HepG2 (cell line): Measurements from ENCODE around the gene LMAN2L. TPM values are rescaled to one million over a fixed set of nuclear protein-coding genes. Genes with fewer than 3 reads are reported as not detected.

Source experiments
- FOXK1 ChIP-seq: sonication (generic); formaldehyde crosslinking; IDR thresholded peaks from 2 replicates; pipeline ENCODE4 v1.4.0; 2020; ENCODE audit warnings: low read depth, missing genetic modification reagents, borderline replicate concordance
- JUN ChIP-seq: sonication (generic); formaldehyde crosslinking; IDR thresholded peaks from 2 replicates; pipeline ENCODE4 v1.4.0; 2020; ENCODE audit warnings: mild to moderate bottlenecking, missing genetic modification reagents
- NFKB2 ChIP-seq: sonication (generic); formaldehyde crosslinking; IDR thresholded peaks from 2 replicates; pipeline ENCODE4 v1.4.0; 2020; ENCODE audit warnings: missing genetic modification reagents, borderline replicate concordance
- PLRG1 ChIP-seq: fragments of 450-650 bp; conservative IDR thresholded peaks from 2 replicates; pipeline ENCODE4 v1.6.1; 2016
- PRMT3 ChIP-seq: sonication (generic); formaldehyde crosslinking; IDR thresholded peaks from 2 replicates; pipeline ENCODE4 v1.8.1; 2022; ENCODE audit warnings: low read depth, mild to moderate bottlenecking, moderate library complexity, missing genetic modification reagents, borderline replicate concordance
- RBM22 ChIP-seq: fragments of 200-400 bp; formaldehyde crosslinking; optimal IDR thresholded peaks from 2 replicates; pipeline ENCODE3; 2017; ENCODE audit warnings: mild to moderate bottlenecking, low read length, moderate library complexity
- RFX5 ChIP-seq: IDR thresholded peaks from 2 replicates; pipeline ENCODE4 v1.6.1; 2011; ENCODE audit warnings: low read depth, low read length, improper control_type of control experiment
- SP1 ChIP-seq, 2 experiments: fragments of 450-650 bp in 1 of 2; sonication (generic) in 1 of 2; formaldehyde crosslinking in 1 of 2; IDR thresholded peaks; 2 replicates each; pipeline versions ENCODE4 v1.4.0 to v1.6.1; 2016 to 2020; ENCODE audit warnings: missing genetic modification reagents in 1 of 2
- ZFP82 ChIP-seq: sonication (generic); formaldehyde crosslinking; IDR thresholded peaks from 2 replicates; pipeline ENCODE4 v1.5.1; 2020; ENCODE audit warnings: mild to moderate bottlenecking, missing genetic modification reagents, borderline replicate concordance
- ZHX2 ChIP-seq, 2 experiments: sonication (generic) in 1 of 2; formaldehyde crosslinking in 1 of 2; IDR thresholded peaks; 2 replicates each; pipeline versions ENCODE4 v1.6.1 to v1.9.0; 2014 to 2022; ENCODE audit warnings: antibody characterized with exemption in 1 of 2, borderline replicate concordance in 1 of 2, inconsistent platforms in 1 of 2, low read depth in 1 of 2, missing genetic modification reagents in 1 of 2
- ZNF20 ChIP-seq: sonication (generic); formaldehyde crosslinking; IDR thresholded peaks from 2 replicates; pipeline ENCODE4 v1.4.0; 2020; ENCODE audit warnings: mild to moderate bottlenecking, moderate library complexity, missing genetic modification reagents
- ZNF282 ChIP-seq: fragments of 450-650 bp; IDR thresholded peaks from 2 replicates; pipeline ENCODE4 v1.6.1; 2018; ENCODE audit not compliant: partially characterized antibody
- polyA plus RNA-seq, 8 experiments: library from polyadenylated mRNA; depleted of rRNA in 3 of 8; stranded (reverse) in 7 of 8; unstranded in 1 of 8; fragments of >200 nt; fragmentation: Illumina TruSeq in 4 of 8; extraction: Trizol in 4 of 8; gene quantifications; 2 replicates each; pipeline versions ENCODE4 v1.2.1 to v1.2.3, GENCODE V29; 2011 to 2016; ENCODE audit warnings: low read depth in 4 of 8, missing spikeins in 1 of 8, mixed read lengths in 1 of 8; ENCODE audit not compliant: insufficient read depth in 1 of 8
- total RNA-seq, 5 experiments: library from RNA; depleted of rRNA; stranded (reverse); fragments of >200 nt; fragmentation: Illumina TruSeq; extraction: Trizol; gene quantifications; 2 replicates each; pipeline ENCODE4 v1.2.3, GENCODE V29; 2016; ENCODE audit warnings: low read depth in 1 of 5
- TF ChIP-seq, protein P1 (sequence below): sonication (generic); formaldehyde crosslinking; IDR thresholded peaks from one replicate; pipeline ENCODE4 v1.5.1; 2020; ENCODE audit warnings: mild to moderate bottlenecking, missing genetic modification reagents; ENCODE audit errors: not compliant biosample characterization

The LMAN2L gene
- total and polyA plus RNA-seq, 2 of the 13 experiments (the other 11 are each of a cell fraction or from before 2014, with no cell fraction given), result 39.1 to 57.9 TPM

DNA sequence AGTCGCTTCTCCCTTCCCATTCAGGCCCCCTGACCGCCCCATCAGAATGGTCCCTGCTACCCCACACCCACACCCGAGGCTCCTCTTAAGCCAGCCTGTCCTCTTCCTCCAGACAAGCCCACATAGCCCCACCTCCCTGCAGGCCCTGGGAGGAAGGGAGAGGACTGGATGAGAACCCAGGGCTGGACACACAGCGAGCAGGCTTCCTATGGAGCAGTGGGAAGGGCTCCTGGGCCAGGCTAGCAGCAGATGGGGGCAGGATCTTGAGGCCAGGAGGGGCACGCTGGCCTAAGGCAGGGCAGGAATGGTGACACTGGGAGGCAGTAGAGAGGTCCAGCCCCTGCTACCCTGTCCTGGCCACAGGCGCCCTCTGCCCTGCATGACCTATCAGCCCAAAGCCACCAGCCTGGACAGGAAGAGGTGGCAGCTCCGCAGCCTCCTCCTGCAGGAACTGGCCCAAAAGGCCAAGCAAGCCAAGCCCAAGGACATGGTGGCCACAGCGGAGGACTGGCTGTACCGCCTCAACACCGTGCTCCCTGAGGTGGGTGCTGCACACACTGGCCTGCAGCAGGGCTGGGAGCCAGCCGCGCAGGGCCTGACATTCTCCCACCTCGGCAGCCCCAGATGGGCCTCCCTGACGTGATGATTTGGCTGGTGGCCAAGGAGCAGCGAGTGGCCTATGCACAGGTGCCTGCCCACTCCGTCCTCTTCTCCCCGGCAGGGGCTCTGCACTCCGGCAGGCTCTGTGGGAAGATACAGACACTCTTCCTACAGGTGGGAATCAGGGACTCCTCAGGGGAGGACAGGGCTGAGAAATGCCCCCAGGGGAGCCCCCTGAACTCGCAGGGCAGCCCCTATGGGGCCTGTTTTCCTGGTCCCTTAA, 54.0 kb downstream of the LMAN2L start (continued):
- no peak for TF ChIP-seq RFX5
- no peak for TF ChIP-seq ZFP82 (CRISPR knock-in tag)
- TF ChIP-seq SP1 (IDR thresholded peaks at IDR 0.05), result no peak
- 0 out of 2 replicates have a peak, but pooled peaks have one; percentile 39 for TF ChIP-seq SP1 (CRISPR knock-in tag; IDR thresholded peaks at IDR 0.05)
- peak; percentile 64; the same call in 1 of the 2 replicates for TF ChIP-seq JUN (CRISPR knock-in tag)
- no peak for TF ChIP-seq ZNF282
- no peak for TF ChIP-seq PLRG1
- TF ChIP-seq PRMT3 (CRISPR knock-in tag), result no peak
- TF ChIP-seq NFKB2 (CRISPR knock-in tag), result peak; percentile 73; the same call in 1 of the 2 replicates
- TF ChIP-seq, protein P1, sequence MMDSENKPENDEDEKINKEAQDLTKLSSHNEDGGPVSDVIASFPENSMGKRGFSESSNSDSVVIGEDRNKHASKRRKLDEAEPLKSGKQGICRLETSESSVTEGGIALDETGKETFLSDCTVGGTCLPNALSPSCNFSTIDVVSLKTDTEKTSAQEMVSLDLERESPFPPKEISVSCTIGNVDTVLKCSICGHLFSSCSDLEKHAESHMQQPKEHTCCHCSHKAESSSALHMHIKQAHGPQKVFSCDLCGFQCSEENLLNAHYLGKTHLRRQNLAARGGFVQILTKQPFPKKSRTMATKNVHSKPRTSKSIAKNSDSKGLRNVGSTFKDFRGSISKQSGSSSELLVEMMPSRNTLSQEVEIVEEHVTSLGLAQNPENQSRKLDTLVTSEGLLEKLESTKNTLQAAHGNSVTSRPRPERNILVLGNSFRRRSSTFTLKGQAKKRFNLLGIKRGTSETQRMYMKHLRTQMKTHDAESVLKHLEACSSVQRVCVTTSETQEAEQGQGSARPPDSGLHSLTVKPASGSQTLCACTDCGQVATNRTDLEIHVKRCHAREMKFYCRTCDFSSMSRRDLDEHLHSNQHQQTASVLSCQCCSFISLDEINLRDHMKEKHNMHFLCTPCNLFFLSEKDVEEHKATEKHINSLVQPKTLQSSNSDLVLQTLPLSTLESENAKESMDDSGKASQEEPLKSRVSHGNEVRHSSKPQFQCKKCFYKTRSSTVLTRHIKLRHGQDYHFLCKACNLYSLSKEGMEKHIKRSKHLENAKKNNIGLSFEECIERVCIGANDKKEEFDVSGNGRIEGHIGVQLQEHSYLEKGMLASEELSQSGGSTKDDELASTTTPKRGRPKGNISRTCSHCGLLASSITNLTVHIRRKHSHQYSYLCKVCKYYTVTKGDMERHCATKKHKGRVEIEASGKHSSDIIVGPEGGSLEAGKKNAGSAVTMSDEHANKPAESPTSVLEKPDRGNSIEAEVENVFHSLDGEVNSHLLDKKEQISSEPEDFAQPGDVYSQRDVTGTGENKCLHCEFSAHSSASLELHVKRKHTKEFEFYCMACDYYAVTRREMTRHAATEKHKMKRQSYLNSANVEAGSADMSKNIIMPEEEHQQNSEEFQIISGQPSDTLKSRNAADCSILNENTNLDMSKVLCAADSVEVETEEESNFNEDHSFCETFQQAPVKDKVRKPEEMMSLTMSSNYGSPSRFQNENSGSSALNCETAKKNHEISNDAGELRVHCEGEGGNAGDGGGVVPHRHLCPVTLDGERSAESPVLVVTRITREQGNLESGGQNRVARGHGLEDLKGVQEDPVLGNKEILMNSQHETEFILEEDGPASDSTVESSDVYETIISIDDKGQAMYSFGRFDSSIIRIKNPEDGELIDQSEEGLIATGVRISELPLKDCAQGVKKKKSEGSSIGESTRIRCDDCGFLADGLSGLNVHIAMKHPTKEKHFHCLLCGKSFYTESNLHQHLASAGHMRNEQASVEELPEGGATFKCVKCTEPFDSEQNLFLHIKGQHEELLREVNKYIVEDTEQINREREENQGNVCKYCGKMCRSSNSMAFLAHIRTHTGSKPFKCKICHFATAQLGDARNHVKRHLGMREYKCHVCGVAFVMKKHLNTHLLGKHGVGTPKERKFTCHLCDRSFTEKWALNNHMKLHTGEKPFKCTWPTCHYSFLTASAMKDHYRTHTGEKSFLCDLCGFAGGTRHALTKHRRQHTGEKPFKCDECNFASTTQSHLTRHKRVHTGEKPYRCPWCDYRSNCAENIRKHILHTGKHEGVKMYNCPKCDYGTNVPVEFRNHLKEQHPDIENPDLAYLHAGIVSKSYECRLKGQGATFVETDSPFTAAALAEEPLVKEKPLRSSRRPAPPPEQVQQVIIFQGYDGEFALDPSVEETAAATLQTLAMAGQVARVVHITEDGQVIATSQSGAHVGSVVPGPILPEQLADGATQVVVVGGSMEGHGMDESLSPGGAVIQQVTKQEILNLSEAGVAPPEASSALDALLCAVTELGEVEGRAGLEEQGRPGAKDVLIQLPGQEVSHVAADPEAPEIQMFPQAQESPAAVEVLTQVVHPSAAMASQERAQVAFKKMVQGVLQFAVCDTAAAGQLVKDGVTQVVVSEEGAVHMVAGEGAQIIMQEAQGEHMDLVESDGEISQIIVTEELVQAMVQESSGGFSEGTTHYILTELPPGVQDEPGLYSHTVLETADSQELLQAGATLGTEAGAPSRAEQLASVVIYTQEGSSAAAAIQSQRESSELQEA (CRISPR knock-in tag), result peak; percentile 7
- no peak for TF ChIP-seq ZHX2 (IDR thresholded peaks at IDR 0.05; ENCODE audit: low read depth)
- no peak for TF ChIP-seq ZHX2 (CRISPR knock-in tag; IDR thresholded peaks at IDR 0.05; ENCODE audit: borderline replicate concordance)
- TF ChIP-seq RBM22, result no peak
- no peak for TF ChIP-seq FOXK1 (CRISPR knock-in tag)
- TF ChIP-seq ZNF20, result no peak
